ENCODE data around the gene HSD3B7. TPM values are rescaled to one million over a fixed set of nuclear protein-coding genes. Genes with fewer than 3 reads are reported as not detected.

The HSD3B7 gene
- total and polyA plus RNA-seq, 10 of the 15 experiments (the other 5 are each of a cell fraction or from before 2014, with no cell fraction given), result 0.18 to 1.8 (median 0.48) TPM; not detected in 1

GRCh38 chr16:30974348-30974747, 10.7 kb upstream of the HSD3B7 start:
- no peak overlapping the region for H3K9ac ChIP-seq (ENCODE audit: control insufficient read depth, insufficient read depth, low read length)
- no peaks in the 10 kb centered on the region for H3K9me3 ChIP-seq (replicated peaks; ENCODE audit: control insufficient read depth, insufficient read depth, low read length)
- intact Hi-C loops (cut with micrococcal nuclease; ENCODE audit: unreplicated experiment), result no loop called here
- DNase-seq (ENCODE audit: low read depth, low spot score) (no peak), ATAC-seq (no peak), FAIRE-seq (no peak)
- CTCF ChIA-PET, result no interaction called here
- no peaks in the 10 kb centered on the region for H3K79me2 ChIP-seq (ENCODE audit: control insufficient read depth, insufficient read depth, low read length)
- SMC1A ChIA-PET (ENCODE audit: uncharacterized antibody, unreplicated experiment), result no interaction called here
- H3K27me3 ChIP-seq (replicated peaks in 1 of 2; ENCODE audit: control insufficient read depth in 2 of 2, insufficient read depth in 2 of 2, low read length in 1 of 2), result no peaks in the 10 kb centered on the region
- peaks cover 19 to 22% of the 10 kb centered on the region in 2 experiments; a peak in 3 of 4 replicates for H3K36me3 ChIP-seq (ENCODE audit: control insufficient read depth in 2 of 2, insufficient read depth in 2 of 2, low read length in 1 of 2)
- TF ChIP-seq CBFB (IDR thresholded peaks at IDR 0.05; ENCODE audit: low read depth), result no peak
- TF ChIP-seq CREM (IDR thresholded peaks at IDR 0.05; ENCODE audit: low read depth), result no peak
- peak; percentile 45 for TF ChIP-seq POLR2A (IDR thresholded peaks at IDR 0.05; ENCODE audit: low read depth, low read length)
- no peak for TF ChIP-seq TCF7 (IDR thresholded peaks at IDR 0.05; ENCODE audit: borderline replicate concordance)
- TF ChIP-seq SMAD1 (IDR thresholded peaks at IDR 0.05; ENCODE audit: low read depth, partially characterized antibody), result no peak
- no peak for TF ChIP-seq RAD51 (IDR thresholded peaks at IDR 0.05)
- no peak for TF ChIP-seq MYB (IDR thresholded peaks at IDR 0.05; ENCODE audit: borderline replicate concordance, low read depth, low read length)
- RAD21 ChIA-PET (ENCODE audit: unreplicated experiment), result no interaction called here
- no peak overlapping the region for H3K4me3 ChIP-seq
- POLR2A ChIA-PET, result no interaction called here
- no peaks in the 10 kb centered on the region for H3K4me1 ChIP-seq (ENCODE audit: control insufficient read depth, insufficient read depth, low read length)
- in situ Hi-C loops (cut with MboI), result no loop called here
- TSS peak; percentile 59 for BruUV-seq (replicated peaks)
- no peak overlapping the region for H3K27ac ChIP-seq (ENCODE audit: control insufficient read depth, insufficient read depth)
- H2AFZ ChIP-seq (ENCODE audit: control insufficient read depth, low read depth, low read length), result no peak overlapping the region
- no peaks in the 10 kb centered on the region for H4K20me1 ChIP-seq (ENCODE audit: control insufficient read depth, insufficient read depth)
- 94% methylated on average over 6 of the region's 6 CpGs for WGBS (ENCODE audit: insufficient coverage, insufficient replicate concordance, low lambda C conversion rate, missing lambda C conversion rate)
- no peak overlapping the region for H3K4me2 ChIP-seq (ENCODE audit: control insufficient read depth, insufficient read depth)

DNA sequence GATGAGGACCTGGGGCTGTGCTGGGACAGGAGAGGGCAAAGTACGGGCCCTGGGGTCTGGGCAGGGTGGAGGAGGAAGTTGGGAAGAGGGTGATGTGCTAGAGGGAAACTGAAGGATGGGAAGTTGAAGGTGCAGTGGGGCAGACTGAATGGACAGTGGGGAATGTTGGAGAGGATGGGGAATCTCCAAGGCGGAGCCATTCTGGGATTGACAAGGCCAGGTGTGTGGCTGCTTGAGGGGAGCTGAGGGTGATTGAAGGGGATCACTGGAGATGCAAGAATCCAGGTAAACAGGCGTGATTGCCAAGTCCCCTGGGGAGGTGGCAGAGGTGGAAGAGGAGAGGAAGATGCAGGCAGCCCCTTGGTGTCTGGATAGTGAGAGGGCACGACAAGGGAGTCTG, 8.5 kb upstream of the HSD3B7 start:
- no TSS peak for BruUV-seq (replicated peaks)
- SMC1A ChIA-PET (ENCODE audit: uncharacterized antibody, unreplicated experiment), result no interaction called here
- H3K79me2 ChIP-seq (ENCODE audit: control insufficient read depth, insufficient read depth, low read length), result no peaks in the 10 kb centered on the region
- intact Hi-C loops (cut with micrococcal nuclease; ENCODE audit: unreplicated experiment) (no loop called here), in situ Hi-C loops (cut with MboI) (loop anchor here (25.0 kb wide), 1 partner anchor 461 kb away; the partner anchor contains the start of genes COX6A2 and ZNF843)
- no peak for DNase-seq (ENCODE audit: low read depth, low spot score)
- no peak for ATAC-seq
- CTCF ChIA-PET, result no interaction called here
- no peak overlapping the region for H2AFZ ChIP-seq (ENCODE audit: control insufficient read depth, low read depth, low read length)
- H3K4me3 ChIP-seq, result no peak overlapping the region
- TF ChIP-seq SRF (IDR thresholded peaks at IDR 0.05; ENCODE audit: low read depth in 2 of 2, low read length in 2 of 2), result no peak
- TF ChIP-seq ZZZ3 (IDR thresholded peaks at IDR 0.05; ENCODE audit: control insufficient read depth, insufficient read length, low read depth), result no peak
- TF ChIP-seq SP1 (IDR thresholded peaks at IDR 0.05; ENCODE audit: low read depth, low read length), result no peak
- TF ChIP-seq POLR2A (IDR thresholded peaks at IDR 0.05; ENCODE audit: low read depth, low read length), result peak; percentile 15; the same call in 1 of the 2 replicates
- TF ChIP-seq ZNF384 (IDR thresholded peaks at IDR 0.05; ENCODE audit: borderline replicate concordance, low read depth, low read length), result no peak
- no peak for TF ChIP-seq ASH2L (IDR thresholded peaks at IDR 0.05; ENCODE audit: borderline replicate concordance, low read depth)
- no peak for TF ChIP-seq MYC (IDR thresholded peaks at IDR 0.05; ENCODE audit: insufficient read depth, insufficient read length, insufficient replicate concordance, low read length, severe bottlenecking)
- TF ChIP-seq FOXK2 (IDR thresholded peaks at IDR 0.05), result no peak
- WGBS (ENCODE audit: insufficient coverage, insufficient replicate concordance, low lambda C conversion rate, missing lambda C conversion rate), result 96% methylated on average over 4 of the region's 4 CpGs
- RAD21 ChIA-PET (ENCODE audit: unreplicated experiment), result no interaction called here
- H3K9ac ChIP-seq (ENCODE audit: control insufficient read depth, insufficient read depth, low read length), result no peak overlapping the region
- no peaks in the 10 kb centered on the region for H4K20me1 ChIP-seq (ENCODE audit: control insufficient read depth, insufficient read depth)
- H3K9me3 ChIP-seq (replicated peaks; ENCODE audit: control insufficient read depth, insufficient read depth, low read length), result no peaks in the 10 kb centered on the region
- POLR2A ChIA-PET, result no interaction called here
- H3K27me3 ChIP-seq (replicated peaks in 1 of 2; ENCODE audit: control insufficient read depth in 2 of 2, insufficient read depth in 2 of 2, low read length in 1 of 2), result no peaks in the 10 kb centered on the region
- H3K4me1 ChIP-seq (ENCODE audit: control insufficient read depth, insufficient read depth, low read length), result no peaks in the 10 kb centered on the region
- no peak for FAIRE-seq
- no peak overlapping the region for H3K4me2 ChIP-seq (ENCODE audit: control insufficient read depth, insufficient read depth)
- no peak overlapping the region for H3K27ac ChIP-seq (ENCODE audit: control insufficient read depth, insufficient read depth)
- H3K36me3 ChIP-seq (ENCODE audit: control insufficient read depth in 2 of 2, insufficient read depth in 2 of 2, low read length in 1 of 2), result peaks cover 15 to 32% of the 10 kb centered on the region in 2 experiments; a peak in 3 of 4 replicates
